ENCODE measurements around the gene PBX2. TPM values are rescaled to one million over a fixed set of nuclear protein-coding genes. Genes with fewer than 3 reads are reported as not detected.

PBX2 gene
- total and polyA plus RNA-seq, 10 of the 15 experiments (the other 5 are each of a cell fraction or from before 2014, with no cell fraction given) = 0.84 to 66.5 (median 20.6) TPM

- TF ChIP-seq NFXL1 (IDR thresholded peaks at IDR 0.05; ENCODE audit: borderline replicate concordance) (no peak), CREB1 (IDR thresholded peaks at IDR 0.05; ENCODE audit: low read depth) (no peak), EED (IDR thresholded peaks at IDR 0.05; ENCODE audit: low read depth) (peak; percentile 81), RCOR1 (conservative IDR thresholded peaks at IDR 0.05; ENCODE audit: low read depth, low read length) (peak; percentile 88), GABPA (IDR thresholded peaks at IDR 0.05; ENCODE audit: low read depth) (no peak), ZNF687 (IDR thresholded peaks at IDR 0.05) (peak; percentile 42), YBX1 (IDR thresholded peaks at IDR 0.05) (no peak), BCLAF1 (IDR thresholded peaks at IDR 0.05) (no peak), BMI1 (IDR thresholded peaks at IDR 0.05; ENCODE audit: borderline replicate concordance) (peak; percentile 88), CHD2 (IDR thresholded peaks at IDR 0.05; ENCODE audit: borderline replicate concordance, low read depth, low read length) (peak; percentile 92), CHD1 (IDR thresholded peaks at IDR 0.05; ENCODE audit: low read depth, low read length) (no peak), ZNF217 (IDR thresholded peaks at IDR 0.05) (no peak), NFIC (IDR thresholded peaks at IDR 0.05; ENCODE audit: low read depth, low read length) (no peak), CEBPB (IDR thresholded peaks at IDR 0.05; ENCODE audit: borderline replicate concordance in 1 of 2, low read depth in 2 of 2, low read length in 2 of 2) (peak in 1 of 2 experiments; percentile 21; a peak in 1 of 4 replicates), ZNF384 (IDR thresholded peaks at IDR 0.05; ENCODE audit: borderline replicate concordance, low read depth, low read length) (no peak), MAX (IDR thresholded peaks at IDR 0.05; ENCODE audit: low read depth, low read length) (peak; percentile 41; the same call in 1 of the 2 replicates), PKNOX1 (IDR thresholded peaks at IDR 0.05) (peak; percentile 93), CBX3 (IDR thresholded peaks at IDR 0.05; ENCODE audit: borderline replicate concordance, low read depth) (no peak), MLLT1 (IDR thresholded peaks at IDR 0.05) (peak; percentile 96), ZNF24 (IDR thresholded peaks at IDR 0.05) (no peak), NR2C1 (IDR thresholded peaks at IDR 0.05) (no peak)
Observed at GRCh38 chr6:32195902-32196681, 6.1 kb upstream of the PBX2 start (continued).
